Activated CD8-positive, alpha-beta memory T cell treated with anti-CD3 and anti-CD28 coated beads for 36 hours (primary cell): Measurements from ENCODE around the gene SND1. TPM values are rescaled to one million over a fixed set of nuclear protein-coding genes. Genes with fewer than 3 reads are reported as not detected.

Experiments
- CTCF ChIA-PET: fragments of 350-600 bp; sonication (Branson Sonifier 250); formaldehyde crosslinking; loops from one replicate; lab custom pipeline; 2021; ENCODE audit warnings: antibody characterized with exemption; lab: Charles Lee
- POLR2A ChIA-PET: fragments of 350-600 bp; sonication (Branson Sonifier 250); formaldehyde crosslinking; loops from one replicate; lab custom pipeline; 2021; ENCODE audit warnings: antibody characterized with exemption; lab: Charles Lee
- total RNA-seq, 2 experiments: library from RNA; stranded (reverse); gene quantifications; one replicate each; pipeline ENCODE4 v1.2.3, GENCODE V29; 2021

SND1 gene
- total RNA-seq, 2 experiments from 2014 or later, result 203 to 219 TPM

DNA sequence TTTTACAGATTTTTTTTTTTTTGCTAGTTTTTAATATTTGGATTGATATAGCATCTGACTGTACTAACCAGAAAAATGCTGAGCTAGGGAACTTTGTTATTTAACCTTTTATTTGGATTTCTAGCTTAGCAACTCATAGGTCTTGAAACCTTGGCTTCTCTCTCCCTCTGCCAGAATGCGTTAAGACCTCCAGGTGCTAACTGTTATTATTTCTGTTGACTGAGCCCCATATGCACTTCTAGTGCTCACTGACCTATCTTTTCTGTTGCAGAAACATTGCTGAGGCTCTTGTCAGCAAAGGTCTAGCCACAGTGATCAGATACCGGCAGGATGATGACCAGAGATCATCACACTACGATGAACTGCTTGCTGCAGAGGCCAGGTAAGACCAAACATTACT is 235.6 kb downstream of the SND1 start:
- CTCF ChIA-PET, result no interaction called here

DNA sequence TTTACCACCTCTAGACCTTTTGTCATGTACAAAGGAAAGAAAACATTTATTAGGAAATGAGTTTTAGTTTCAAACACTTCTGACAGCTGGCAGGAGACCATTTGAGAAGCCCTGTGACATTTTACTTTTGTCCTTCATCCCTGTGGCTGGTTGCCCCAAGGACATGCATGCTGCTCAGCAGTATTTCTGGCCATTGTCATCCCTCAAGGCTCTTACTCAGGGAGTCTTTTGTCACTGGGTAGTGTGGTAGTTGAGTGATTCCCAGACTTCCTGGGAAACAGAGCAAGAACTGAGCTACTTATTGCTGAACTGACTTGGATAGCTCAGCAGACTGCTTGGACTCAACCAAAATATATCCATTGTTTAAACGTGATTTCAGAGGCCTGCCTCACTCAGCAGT is 236.4 kb downstream of the SND1 start:
- ChIA-PET CTCF (no interaction called here), POLR2A (no interaction called here)

More for the DNA sequence above, 235.6 kb downstream of the SND1 start:
- POLR2A ChIA-PET, result no interaction called here

DNA sequence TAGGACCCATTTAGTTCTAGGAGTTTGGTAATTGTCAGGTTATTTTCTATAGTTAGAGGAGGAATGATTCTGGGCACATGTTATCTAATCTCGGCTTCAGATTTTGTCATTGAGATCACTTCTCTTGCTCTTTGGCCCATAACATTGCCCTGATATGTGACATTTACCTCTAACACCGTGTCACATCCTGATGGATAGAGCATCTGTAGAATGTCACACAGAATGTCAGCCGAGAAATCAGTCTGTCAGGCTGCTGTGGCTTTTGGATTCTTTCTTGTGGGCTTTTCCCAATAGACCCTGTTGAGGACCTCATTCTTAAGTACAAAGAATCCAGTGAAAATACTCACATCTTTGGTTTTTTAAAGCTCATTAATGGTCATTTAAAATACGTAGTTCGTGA is 236.8 kb downstream of the SND1 start:
- POLR2A ChIA-PET, result no interaction called here
- CTCF ChIA-PET, result no interaction called here

DNA sequence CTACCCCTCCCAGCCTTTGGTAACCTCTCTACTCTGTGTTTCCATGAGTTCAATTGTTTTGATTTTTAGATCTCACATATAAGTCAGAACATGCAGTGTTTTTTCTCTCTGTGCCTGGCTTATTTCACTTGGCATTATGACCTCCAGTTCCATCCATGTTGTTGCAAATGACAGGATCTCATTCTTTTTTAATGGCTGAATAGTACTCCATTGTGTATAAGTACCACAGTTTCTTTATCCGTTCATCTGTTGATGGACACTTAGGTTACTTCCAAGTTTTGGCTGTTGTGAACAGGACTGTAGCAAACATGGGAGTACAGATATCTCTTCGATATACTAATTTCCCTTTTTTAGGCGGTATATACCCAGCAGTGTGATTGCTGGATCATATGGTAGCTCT is 237.7 kb downstream of the SND1 start:
- ChIA-PET CTCF (no interaction called here), POLR2A (no interaction called here)

DNA sequence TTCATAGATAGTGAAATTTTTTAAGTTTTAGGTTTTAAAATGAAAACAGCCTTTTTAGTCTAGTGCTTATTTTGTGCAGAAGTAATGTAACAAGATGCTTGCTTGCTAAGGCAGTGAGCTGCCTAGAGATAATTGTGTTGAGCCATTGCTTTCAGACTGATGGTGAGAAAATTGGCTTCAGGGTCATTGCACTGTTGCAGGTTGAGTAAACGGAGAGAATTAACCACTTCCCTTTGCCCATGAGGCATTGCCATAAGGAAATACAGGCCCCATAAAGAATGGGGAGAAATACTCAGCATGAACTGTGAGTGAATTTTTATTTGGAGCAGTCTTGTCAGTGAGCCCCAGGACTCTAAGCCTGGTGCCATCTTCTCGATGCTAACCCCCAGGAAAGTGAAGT is 238.7 kb downstream of the SND1 start:
- ChIA-PET CTCF (no interaction called here), POLR2A (no interaction called here)

DNA sequence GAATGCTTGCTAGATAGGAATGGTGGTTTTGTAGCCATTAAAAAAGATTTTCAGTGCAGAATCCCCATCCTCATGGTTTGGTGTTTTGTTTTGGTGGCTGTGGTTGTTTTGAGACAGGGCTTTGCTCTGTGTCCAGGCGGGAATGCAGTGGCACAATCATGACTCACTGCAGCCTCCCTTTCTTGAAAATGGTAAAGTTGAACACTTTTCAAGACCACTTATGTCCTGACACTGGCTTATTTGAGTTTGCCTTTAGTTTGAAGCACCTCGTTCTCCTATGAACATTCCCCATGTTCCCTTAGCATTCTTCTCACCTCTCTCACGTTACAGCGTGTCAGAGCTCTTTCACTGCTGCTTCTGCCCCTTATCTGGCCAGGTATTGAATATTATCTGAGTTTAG is 239.2 kb downstream of the SND1 start:
- ChIA-PET CTCF (no interaction called here), POLR2A (no interaction called here)

DNA sequence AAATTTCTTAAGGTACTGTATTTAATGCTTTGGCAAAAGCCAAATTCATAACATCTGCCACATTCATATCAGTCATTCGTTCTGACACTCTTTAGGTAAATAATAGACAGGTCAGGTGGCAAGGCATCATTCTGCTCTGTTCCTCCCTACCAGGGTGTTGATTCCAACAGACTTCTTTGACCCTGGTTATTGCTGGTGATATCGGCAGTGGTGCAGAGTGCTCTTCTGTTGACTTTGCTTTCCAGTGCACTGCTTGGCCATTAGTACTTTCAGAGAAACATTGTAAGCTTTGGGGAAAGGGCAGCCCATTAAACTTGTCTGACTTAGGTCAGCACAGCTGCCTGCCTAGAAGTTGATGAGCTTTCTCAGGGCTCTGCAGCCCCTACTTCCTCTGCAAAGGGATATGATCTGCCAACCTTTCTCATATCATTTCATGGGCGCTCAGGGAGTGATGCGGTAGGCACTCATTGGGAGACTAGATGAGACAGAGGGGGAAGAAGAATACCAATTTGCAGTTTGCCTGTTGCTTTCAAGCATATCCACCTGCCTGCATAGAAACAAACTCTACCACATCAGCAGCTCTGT is 240.0 kb downstream of the SND1 start:
- CTCF ChIA-PET, result no interaction called here

DNA sequence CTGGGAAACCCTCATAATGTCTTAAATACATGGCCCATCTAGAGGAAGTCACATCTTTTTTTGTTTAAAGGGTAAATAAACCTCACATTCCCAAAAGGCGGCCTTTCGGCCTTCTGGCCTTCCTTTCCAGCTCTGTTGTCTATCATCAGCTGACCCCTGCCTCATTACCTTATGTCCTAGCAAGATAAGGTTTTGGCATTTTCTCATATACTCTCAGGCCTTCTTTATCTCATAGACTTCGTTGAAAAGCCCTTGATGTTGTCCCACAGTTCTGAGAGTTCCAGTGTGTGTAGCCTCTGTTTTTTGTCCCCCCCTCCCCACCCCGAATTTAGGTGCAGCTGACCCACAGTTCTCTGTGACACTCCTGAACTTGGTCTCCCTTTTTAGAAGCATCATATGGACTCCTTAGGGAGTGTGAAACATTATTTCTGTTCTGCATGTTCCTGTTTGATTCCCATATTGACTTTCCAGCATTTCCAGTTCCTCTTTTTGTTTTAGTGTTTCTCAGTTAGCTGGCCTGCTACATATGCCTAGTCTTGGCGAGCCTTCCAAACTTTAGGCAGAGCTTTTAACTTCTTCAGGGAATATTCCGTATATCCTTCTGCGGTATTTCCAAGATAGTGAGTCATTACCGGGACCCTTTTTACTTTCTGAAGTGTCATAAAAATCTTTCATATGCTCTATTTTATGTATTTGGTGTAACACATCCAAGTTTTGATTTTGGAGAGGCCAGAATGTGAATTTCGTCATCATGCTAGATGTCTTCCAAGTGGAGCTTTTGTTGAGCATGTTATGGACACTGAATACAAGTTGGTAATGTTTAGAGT is 240.7 kb downstream of the SND1 start:
- POLR2A ChIA-PET, result no interaction called here
- CTCF ChIA-PET, result no interaction called here

More for the DNA sequence above, 240.0 kb downstream of the SND1 start:
- POLR2A ChIA-PET, result no interaction called here

DNA sequence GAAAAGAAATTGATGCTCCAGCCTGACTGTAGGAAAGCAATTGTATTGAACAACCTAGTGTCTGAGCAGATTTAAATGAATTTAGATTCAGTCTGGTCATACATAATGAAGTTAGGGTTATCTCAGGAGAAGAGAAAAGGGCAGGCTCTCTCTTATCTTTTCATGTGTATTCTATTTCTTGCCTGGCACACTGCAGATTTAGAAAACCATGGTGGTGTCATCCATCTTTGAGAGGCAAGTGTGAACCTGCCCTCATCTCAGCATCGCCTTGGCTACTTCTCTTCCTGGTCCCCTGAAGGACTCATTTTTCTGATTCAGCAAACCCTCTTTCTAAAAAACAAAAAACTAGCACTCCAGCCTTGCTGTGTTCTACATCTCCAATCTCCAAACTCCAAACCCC is 241.6 kb downstream of the SND1 start:
- POLR2A ChIA-PET, result no interaction called here
- CTCF ChIA-PET, result no interaction called here

DNA sequence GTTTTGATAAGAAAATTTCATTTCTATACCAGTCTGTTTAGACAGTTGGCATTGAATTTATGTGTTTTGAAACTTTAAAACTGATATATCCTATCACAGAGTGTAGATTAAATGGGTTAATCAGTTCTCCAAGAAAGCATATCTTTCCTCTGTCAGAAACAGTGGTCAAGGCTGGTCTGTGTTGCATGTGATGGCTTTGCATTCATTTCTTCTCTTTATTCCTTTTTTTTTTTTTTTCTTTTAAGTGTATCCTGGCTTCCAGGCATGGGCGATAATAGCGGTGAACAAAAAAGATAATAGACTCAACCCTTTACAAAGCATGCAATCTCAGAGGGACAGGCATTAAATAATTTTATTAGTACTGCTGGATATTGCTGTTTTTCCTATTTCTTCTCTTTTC is 242.6 kb downstream of the SND1 start:
- CTCF ChIA-PET, result no interaction called here
- POLR2A ChIA-PET, result no interaction called here

DNA sequence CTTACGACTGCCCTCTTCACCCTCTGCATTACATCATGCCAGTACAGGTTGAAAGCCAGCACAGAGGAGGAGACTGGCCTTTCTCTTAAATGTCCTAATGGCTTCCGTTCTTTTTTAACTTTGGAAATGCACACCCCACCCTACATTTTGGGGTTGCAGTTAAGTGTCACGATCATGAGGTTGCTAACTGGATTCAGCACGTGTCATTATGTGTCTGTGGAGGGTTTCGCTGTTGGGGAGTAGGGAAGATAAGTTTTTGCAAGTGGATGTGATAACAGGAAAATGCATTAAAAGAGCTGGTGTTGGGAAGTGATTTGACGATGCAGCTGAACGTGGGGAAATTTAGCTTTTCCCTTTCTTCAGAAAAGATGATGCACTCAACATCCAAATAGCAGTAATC is 243.4 kb downstream of the SND1 start:
- POLR2A ChIA-PET, result interaction anchor here (0.6 kb wide), 1 partner anchor 13 kb away, joined by 3 read pairs; no protein-coding TSS in a partner anchor
- CTCF ChIA-PET, result no interaction called here

DNA sequence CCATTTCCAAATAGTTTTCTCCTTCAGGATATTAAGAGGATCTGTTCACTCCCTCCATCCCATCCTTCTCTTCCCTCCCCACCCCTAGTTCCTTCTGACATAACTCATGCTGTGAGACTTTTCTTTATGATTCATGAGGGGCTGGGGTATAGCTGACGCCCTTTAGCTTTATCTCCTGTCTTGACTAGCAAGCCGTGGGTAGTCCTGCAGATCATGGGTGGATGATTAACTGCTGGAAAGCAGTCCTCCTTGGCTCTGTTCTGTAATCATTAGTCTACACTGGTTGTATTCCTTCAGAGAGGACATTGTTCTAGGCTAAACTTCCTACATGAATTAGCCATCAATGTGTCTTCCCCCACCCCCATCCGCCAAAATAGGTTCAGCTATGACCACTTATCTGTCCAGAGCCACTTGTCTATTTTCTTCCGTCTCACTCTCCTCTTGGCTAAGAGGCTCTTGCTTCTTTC is 243.9 kb downstream of the SND1 start:
- POLR2A ChIA-PET, result interaction anchor here (0.6 kb wide), 1 partner anchor 13 kb away, joined by 3 read pairs; no protein-coding TSS in a partner anchor
- CTCF ChIA-PET, result no interaction called here

DNA sequence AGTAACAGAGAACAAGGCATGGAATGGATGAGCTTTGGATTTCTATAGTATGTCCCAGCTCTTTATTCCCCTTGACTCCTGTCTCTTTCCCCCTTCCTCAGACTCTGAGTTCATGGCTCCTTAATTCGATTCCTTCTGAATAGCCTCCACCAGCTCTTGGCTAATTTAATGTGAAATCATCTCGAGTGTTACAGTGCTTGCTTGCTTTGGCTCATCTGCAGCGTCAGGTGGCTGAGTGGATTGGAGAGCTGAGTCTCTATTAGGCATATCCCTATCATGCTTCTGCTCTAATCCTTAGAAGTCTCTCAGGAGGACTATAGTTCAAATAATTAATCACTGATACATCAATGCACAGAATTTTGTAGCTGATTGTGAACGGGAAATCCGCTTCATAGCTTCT is 244.7 kb downstream of the SND1 start:
- POLR2A ChIA-PET, result no interaction called here
- CTCF ChIA-PET, result interaction anchor here (1.2 kb wide), 1 partner anchor 104 kb away, joined by 3 read pairs; no protein-coding TSS in a partner anchor

DNA sequence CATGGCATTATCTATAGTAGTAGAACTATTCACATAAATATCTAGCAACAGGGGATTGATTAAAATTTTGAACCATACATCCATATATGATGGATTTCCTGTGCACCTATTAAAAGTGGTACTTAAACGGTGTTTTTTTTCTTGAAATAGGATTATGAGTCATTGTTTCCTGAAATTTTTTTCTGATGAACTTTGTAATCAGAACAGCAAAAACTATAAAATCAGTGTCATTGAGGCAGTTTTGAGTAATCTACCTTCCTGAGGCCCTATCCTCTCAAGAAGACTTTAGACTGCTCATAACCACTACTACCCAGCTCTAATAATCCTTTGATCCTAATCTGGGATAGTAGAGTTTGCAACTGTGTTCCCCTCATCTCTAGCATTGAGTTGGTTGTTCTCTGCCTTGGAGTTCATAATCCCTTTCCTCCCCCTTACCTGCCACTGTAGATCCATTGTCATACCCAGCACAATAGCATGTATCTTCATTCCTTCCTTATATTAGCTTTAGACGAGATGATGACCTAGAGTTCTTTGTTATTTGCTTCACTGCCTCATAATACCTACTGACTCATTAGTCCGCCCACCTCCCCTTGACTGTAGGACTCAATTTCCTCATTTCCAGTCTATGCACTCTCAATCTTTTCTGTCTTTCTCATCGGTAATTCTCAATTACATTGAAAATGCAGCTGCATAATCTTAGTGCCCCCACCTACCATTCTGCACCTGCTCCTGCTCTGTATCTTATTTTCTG is 245.9 kb downstream of the SND1 start:
- POLR2A ChIA-PET, result no interaction called here
- CTCF ChIA-PET, result interaction anchor here (1.0 to 1.2 kb wide), 2 partner anchors 32 to 105 kb away, joined by 3 read pairs; no protein-coding TSS in a partner anchor

DNA sequence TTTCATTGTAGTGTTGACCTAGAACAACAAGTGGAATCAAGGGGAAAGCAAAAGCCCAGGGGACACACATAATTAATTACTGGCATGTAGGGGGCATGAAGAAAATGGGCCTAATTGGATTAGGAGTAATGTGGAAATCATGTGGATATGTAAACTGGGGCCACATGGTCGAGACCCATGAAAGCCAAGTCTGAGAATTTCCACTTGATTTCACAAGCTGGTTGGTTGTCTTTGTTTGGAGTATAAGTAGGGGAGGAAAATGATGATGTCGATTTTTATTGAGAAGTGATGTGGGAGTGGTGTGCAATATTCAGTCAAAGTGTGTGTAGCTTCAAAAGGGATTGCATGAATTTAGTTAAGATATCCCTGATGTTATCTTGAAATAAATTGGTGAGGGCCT is 247.4 kb downstream of the SND1 start:
- ChIA-PET CTCF (no interaction called here), POLR2A (no interaction called here)

DNA sequence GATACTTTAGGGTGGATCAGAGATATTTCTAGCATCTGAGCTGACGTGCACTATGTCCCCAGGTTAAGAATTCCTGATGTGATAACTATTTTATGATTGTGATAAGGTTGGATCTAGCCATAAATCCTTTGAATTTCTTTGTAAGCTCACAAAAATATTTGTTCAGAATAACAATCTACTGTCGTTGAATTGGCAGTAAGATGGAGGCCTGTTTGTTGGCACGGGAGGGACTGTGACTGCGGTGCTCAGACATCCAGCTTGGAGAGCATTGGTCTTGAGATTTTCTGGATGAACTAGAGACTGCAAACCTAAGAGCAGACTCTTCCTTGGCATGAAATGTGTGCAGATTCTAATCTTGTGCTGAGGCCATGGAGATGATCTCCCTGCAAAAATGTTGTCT is 248.1 kb downstream of the SND1 start:
- POLR2A ChIA-PET, result no interaction called here
- CTCF ChIA-PET, result no interaction called here

DNA sequence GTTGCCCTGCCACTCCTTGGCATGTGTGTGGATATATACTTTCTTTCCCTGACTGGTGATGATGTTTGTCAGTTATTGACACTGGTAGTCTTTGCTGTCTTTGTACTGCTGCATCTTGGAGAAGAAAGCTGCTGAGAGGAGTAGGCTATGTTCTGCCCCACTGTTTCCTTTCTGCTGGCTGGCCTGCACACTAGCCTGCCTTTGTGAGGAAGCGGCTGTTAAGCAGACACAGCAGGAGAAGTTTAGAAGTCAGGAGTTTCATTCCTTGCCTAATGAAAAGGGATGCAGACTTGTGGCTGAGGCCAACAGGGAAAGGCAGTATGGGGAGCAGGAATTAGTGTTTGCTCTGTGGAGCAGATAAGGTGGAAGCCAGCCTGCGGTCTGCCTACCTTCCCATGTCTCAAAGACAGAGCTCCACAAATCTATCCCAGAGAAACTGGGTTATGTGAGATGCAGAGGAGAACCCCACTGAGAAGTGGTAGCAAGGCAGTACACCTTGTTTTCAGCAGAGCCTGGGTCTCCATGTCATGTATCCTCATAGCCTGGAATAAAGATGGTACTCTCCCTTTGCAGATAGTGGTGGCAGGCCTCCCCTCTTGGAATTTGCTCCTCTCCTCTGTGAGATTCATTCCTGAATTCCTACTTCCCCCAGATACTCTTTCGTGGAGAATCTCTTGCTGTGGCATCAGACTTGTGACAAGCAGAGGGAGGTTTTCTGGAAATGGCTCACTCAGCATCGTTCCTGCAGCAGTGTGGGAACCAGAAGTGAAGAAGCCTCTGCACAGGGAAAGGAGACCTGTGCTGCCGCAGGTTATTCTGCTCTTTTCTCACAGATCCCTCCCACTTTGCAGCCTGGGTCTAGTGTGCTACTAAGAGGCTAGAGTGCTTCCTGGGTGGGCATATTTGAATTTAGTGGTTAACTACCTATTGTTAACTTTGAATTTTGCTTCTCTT is 249.0 kb downstream of the SND1 start:
- POLR2A ChIA-PET, result no interaction called here

DNA sequence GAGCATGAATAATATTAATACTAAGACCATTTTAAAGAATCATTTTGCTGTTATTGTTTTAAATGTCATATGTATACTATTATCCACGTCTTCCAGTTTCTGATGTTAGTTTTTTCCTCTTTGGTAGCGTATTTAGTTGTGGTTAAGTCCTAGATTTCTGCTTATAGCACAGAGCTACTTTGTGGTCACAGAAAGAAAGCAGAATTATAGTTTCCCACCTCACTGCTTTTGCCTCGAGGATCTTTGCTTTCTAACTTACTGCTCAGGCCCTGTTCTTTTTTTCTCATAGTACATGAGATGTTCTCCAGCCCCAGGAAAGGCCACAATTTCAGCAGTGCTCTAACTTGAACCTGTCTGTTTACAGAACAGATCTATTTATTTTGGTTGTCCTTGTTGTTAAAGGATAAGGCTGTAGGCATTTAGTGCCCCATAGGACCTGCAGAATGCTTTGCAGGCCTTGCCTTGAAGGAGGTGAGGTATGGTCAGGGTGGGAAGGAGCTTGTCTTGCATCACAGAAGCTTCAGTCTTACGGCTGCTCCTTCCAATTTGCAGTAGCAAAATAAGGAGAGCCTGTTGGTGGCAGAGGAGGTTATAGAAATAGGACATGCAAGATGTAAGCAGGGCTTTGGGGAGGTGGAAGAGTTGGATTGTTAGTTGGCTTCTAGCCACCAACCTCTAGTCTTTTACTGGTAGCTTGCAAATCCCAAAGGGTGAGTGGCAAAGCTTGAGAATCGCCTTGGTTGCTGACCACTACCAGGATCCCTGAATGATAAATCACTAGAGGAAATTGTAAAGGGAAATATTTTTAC is 250.1 kb downstream of the SND1 start:
- CTCF ChIA-PET, result interaction anchor here (0.7 kb wide), 1 partner anchor 93 kb away, joined by 3 read pairs; no protein-coding TSS in a partner anchor
- POLR2A ChIA-PET, result no interaction called here

More for the DNA sequence above, 249.0 kb downstream of the SND1 start:
- CTCF ChIA-PET, result no interaction called here
